ENCODE data around the gene DLX1.

DLX1 gene

DNA sequence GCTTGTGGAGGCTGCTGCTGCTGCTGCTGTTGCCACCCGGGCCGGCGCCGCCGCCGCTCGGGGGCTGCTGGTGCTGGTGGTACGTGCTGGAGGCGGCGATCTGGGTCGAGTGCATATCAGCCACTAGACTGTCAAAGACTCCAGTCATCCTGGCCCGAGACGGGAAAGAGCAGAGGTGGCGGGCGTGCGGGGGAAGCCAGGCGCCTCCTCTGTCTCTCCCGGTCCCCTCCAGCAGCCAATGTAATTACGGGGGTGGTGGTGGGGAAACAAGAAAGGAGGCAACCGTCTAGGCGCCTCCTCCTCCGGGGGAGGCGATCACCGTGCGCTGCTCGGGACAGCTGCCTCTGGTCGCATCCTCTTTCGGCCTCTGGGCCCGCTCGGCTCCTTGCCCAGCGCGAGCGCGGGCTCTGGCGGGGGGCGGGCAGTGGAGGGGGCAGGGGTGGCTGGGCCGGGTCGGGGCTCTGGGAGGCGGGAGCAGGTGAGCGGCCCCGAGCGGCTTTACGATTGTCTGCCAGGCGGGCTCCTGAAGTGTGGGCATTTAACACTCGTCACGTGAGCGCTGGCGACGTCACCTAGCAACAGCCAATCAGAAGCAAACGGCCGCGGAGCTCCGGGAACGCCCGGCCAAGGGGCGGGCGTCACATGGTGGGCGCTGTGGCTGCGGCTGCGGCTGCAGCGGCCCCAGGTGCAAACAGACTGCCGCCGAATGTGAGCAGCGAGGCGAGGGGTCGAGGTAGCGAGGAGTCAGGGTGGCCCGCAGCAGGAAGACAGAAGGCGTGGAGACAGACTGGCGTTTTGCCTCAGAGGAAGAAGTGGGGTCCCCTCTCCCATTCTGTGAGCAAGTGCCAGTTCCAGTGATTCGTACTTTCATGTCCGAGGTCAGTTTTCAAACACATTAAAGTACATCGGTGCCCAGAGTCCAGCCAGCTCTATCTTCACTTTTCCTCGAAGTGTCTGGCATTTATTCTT lies 17.4 kb downstream of the DLX1 start, which contains the start of gene DLX2:
DLX2 (minus strand) TSS at position 510 of the 969 bp plus-strand sequence; CDS start at position 148, 362 bp downstream.
- H3K27ac ChIP-seq (ENCODE audit: low read depth, low read length), result no peak within 1 kb of the TSS
- no peaks in the 10 kb centered on the region for H3K9me3 ChIP-seq (ENCODE audit: insufficient read depth, low read depth, low read length)
- under 1% methylated on average over 74 of the region's 74 CpGs for WGBS
- H3K9ac ChIP-seq (ENCODE audit: low read depth, low read length), result no peak within 1 kb of the TSS
- no peaks in the 10 kb centered on the region for H3K36me3 ChIP-seq (ENCODE audit: insufficient read depth, low read length)
- H3K4me3 ChIP-seq (ENCODE audit: low read length), result peak within 1 kb of the TSS; percentile 52
- peaks cover 34% of the 10 kb centered on the region for H3K4me1 ChIP-seq (ENCODE audit: insufficient read depth, low read length)
- H3K27me3 ChIP-seq (ENCODE audit: insufficient read depth, low read length), result peaks cover 98% of the 10 kb centered on the region

- WGBS, result 5% methylated on average over 23 of the region's 25 CpGs
- Histone ChIP-seq H3K9ac (ENCODE audit: low read depth, low read length) (no peak overlapping the region), H3K27me3 (ENCODE audit: insufficient read depth, low read length) (peaks cover 98% of the 10 kb centered on the region), H3K4me1 (ENCODE audit: insufficient read depth, low read length) (peaks cover 25% of the 10 kb centered on the region), H3K4me3 (ENCODE audit: low read length) (peak overlapping the region; percentile 47), H3K27ac (ENCODE audit: low read depth, low read length) (no peak overlapping the region), H3K36me3 (ENCODE audit: insufficient read depth, low read length) (no peaks in the 10 kb centered on the region), H3K9me3 (ENCODE audit: insufficient read depth, low read depth, low read length) (no peaks in the 10 kb centered on the region)
Measured at GRCh38 chr2:172103471-172104272, 18.4 kb downstream of the DLX1 start.

GRCh38 chr2:172105471-172106107 lies 20.3 kb downstream of the DLX1 start:
- H3K9ac ChIP-seq (ENCODE audit: low read depth, low read length), result no peak overlapping the region
- WGBS, result 16% methylated on average over 23 of the region's 23 CpGs
- H3K4me1 ChIP-seq (ENCODE audit: insufficient read depth, low read length), result peaks cover 24% of the 10 kb centered on the region
- no peaks in the 10 kb centered on the region for H3K9me3 ChIP-seq (ENCODE audit: insufficient read depth, low read depth, low read length)
- H3K27ac ChIP-seq (ENCODE audit: low read depth, low read length), result no peak overlapping the region
- H3K36me3 ChIP-seq (ENCODE audit: insufficient read depth, low read length), result no peaks in the 10 kb centered on the region
- peak overlapping the region; percentile 51 for H3K4me3 ChIP-seq (ENCODE audit: low read length)
- peaks cover 94% of the 10 kb centered on the region for H3K27me3 ChIP-seq (ENCODE audit: insufficient read depth, low read length)

DNA sequence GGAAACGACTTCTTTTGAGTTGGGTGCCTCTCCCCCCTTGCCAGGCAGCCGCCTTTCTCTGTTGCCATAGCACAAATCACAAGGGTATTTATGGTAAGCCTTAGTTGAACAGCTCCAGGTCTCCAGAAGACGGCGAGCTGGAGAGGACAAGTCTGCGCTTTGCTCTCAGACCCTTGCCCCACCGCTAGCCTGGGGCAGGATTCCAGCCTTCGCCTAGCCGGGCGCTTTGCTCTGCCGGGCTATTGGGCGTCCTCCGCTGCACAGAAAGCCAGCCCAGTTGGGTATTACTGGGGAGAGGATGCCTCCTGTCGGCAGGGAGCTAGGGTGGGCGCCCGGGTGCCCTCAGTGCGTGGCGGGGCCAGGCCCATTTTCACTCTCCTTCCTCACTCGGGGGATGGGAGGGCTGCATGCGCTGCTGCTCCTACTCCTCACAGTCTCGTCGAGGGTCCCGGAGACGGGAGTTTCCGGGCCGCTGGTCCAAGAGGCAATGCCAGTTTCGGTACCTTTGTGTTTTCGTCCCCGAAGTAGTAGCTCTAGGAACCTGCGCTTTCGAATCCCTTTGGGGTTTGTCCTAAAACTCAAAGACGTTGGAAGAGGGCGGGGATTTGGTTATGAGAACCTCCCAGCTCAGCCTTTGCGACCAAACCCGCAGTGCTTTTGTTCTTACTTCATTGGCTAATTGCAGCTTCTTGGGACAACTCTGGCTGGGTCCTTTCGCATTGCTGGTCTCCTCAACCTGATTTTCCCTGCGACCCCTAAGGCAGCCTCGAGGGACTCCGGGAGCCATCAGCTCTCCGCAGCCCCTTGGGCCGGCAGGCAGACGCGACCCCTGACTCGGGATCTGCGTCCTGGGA lies 21.0 kb downstream of the DLX1 start:
- Histone ChIP-seq H3K36me3 (ENCODE audit: insufficient read depth, low read length) (no peaks in the 10 kb centered on the region), H3K4me1 (ENCODE audit: insufficient read depth, low read length) (peaks cover 20% of the 10 kb centered on the region), H3K27me3 (ENCODE audit: insufficient read depth, low read length) (peaks cover 86% of the 10 kb centered on the region), H3K9me3 (ENCODE audit: insufficient read depth, low read depth, low read length) (no peaks in the 10 kb centered on the region), H3K4me3 (ENCODE audit: low read length) (peak overlapping the region; percentile 51), H3K9ac (ENCODE audit: low read depth, low read length) (no peak overlapping the region), H3K27ac (ENCODE audit: low read depth, low read length) (no peak overlapping the region)
- 3% methylated on average over 44 of the region's 44 CpGs for whole genome bisulfite sequencing

- Histone ChIP-seq H3K9ac (ENCODE audit: low read depth, low read length) (no peak overlapping the region), H3K9me3 (ENCODE audit: insufficient read depth, low read depth, low read length) (no peaks in the 10 kb centered on the region), H3K27me3 (ENCODE audit: insufficient read depth, low read length) (peaks cover 72% of the 10 kb centered on the region), H3K4me1 (ENCODE audit: insufficient read depth, low read length) (peaks cover 14% of the 10 kb centered on the region), H3K27ac (ENCODE audit: low read depth, low read length) (no peak overlapping the region), H3K4me3 (ENCODE audit: low read length) (no peak overlapping the region), H3K36me3 (ENCODE audit: insufficient read depth, low read length) (no peaks in the 10 kb centered on the region)
- WGBS, result 92% methylated on average over 51 of the region's 51 CpGs
Measured at GRCh38 chr2:172107690-172108586, 22.6 kb downstream of the DLX1 start.

- H3K4me1 ChIP-seq (ENCODE audit: insufficient read depth, low read length), result peaks cover 8% of the 10 kb centered on the region; the same call in 1 of the 2 replicates
- H3K36me3 ChIP-seq (ENCODE audit: insufficient read depth, low read length), result no peaks in the 10 kb centered on the region
- no peak overlapping the region for H3K4me3 ChIP-seq (ENCODE audit: low read length)
- peaks cover 66% of the 10 kb centered on the region for H3K27me3 ChIP-seq (ENCODE audit: insufficient read depth, low read length)
- no peak overlapping the region for H3K27ac ChIP-seq (ENCODE audit: low read depth, low read length)
- no peaks in the 10 kb centered on the region for H3K9me3 ChIP-seq (ENCODE audit: insufficient read depth, low read depth, low read length)
- no peak overlapping the region for H3K9ac ChIP-seq (ENCODE audit: low read depth, low read length)
- WGBS, result 82% methylated on average over 8 of the region's 8 CpGs
Measured at GRCh38 chr2:172108587-172108930, 23.3 kb downstream of the DLX1 start.

- 81% methylated on average over 29 of the region's 29 CpGs for WGBS
- no peaks in the 10 kb centered on the region for H3K36me3 ChIP-seq (ENCODE audit: insufficient read depth, low read length)
- no peaks in the 10 kb centered on the region for H3K9me3 ChIP-seq (ENCODE audit: insufficient read depth, low read depth, low read length)
- H3K27ac ChIP-seq (ENCODE audit: low read depth, low read length), result no peak overlapping the region
- peaks cover 6% of the 10 kb centered on the region; the same call in 1 of the 2 replicates for H3K4me1 ChIP-seq (ENCODE audit: insufficient read depth, low read length)
- H3K27me3 ChIP-seq (ENCODE audit: insufficient read depth, low read length), result peaks cover 58% of the 10 kb centered on the region
- no peak overlapping the region for H3K4me3 ChIP-seq (ENCODE audit: low read length)
- no peak overlapping the region for H3K9ac ChIP-seq (ENCODE audit: low read depth, low read length)
Measured at GRCh38 chr2:172109256-172109987, 24.1 kb downstream of the DLX1 start.

- Histone ChIP-seq H3K4me1 (ENCODE audit: insufficient read depth, low read length) (peaks cover 6% of the 10 kb centered on the region; the same call in 1 of the 2 replicates), H3K36me3 (ENCODE audit: insufficient read depth, low read length) (no peaks in the 10 kb centered on the region), H3K27me3 (ENCODE audit: insufficient read depth, low read length) (peaks cover 50% of the 10 kb centered on the region), H3K9ac (ENCODE audit: low read depth, low read length) (no peak overlapping the region), H3K9me3 (ENCODE audit: insufficient read depth, low read depth, low read length) (no peaks in the 10 kb centered on the region), H3K4me3 (ENCODE audit: low read length) (no peak overlapping the region), H3K27ac (ENCODE audit: low read depth, low read length) (no peak overlapping the region)
- 69% methylated on average over 30 of the region's 31 CpGs for WGBS
Measured at GRCh38 chr2:172109988-172110811, 24.9 kb downstream of the DLX1 start.

- Histone ChIP-seq H3K4me3 (ENCODE audit: low read length) (no peak overlapping the region), H3K9me3 (ENCODE audit: insufficient read depth, low read depth, low read length) (no peaks in the 10 kb centered on the region), H3K27ac (ENCODE audit: low read depth, low read length) (no peak overlapping the region), H3K4me1 (ENCODE audit: insufficient read depth, low read length) (peaks cover 6% of the 10 kb centered on the region; the same call in 1 of the 2 replicates), H3K9ac (ENCODE audit: low read depth, low read length) (no peak overlapping the region), H3K27me3 (ENCODE audit: insufficient read depth, low read length) (peaks cover 16% of the 10 kb centered on the region), H3K36me3 (ENCODE audit: insufficient read depth, low read length) (no peaks in the 10 kb centered on the region)
- 55% methylated on average over 2 of the region's 2 CpGs for WGBS
Measured at GRCh38 chr2:172113617-172114016, 28.3 kb downstream of the DLX1 start.

Data from HUES64 (cell line).